CD4-positive, alpha-beta T cell treated with Interferon alpha-2 for 1 hour (primary cell): ENCODE data around the gene QRSL1.
"Not testable (repeated sequence)": the region's sequence is repeated elsewhere in the genome, so short reads cannot be mapped to it uniquely, and the experiment has no call there.

ENCODE experiments used
- DNase-seq, 2 donors: peaks; one replicate each; pipeline ENCODE4 v3.0.0-alpha.2; 2020 to 2022

Gene QRSL1

DNA sequence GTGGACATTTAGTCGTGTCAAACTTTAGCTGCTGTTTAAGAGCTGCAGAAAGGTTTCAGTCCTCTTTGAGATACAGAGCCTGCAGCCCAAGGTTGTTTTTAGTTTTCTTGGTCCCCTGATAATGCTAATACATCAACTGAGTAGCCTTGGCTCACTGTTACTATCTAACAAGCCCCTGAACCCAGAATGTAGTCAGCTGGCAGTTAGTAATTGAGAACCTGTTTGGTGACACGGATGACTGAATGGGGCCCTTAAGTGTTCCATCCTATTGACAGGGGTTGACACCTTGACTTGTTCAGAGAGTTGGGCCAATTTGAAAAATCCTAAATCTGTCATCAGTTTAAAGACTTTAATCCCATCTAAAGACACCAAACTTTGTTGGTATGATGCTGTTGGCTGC is 2.9 kb upstream of the QRSL1 start:
- DNase-seq = no peak

GRCh38 chr6:106627760-106628159 is 1.6 kb upstream of the QRSL1 start:
- not testable (repeated sequence) for DNase-seq

- no peak for DNase-seq
Observed at GRCh38 chr6:106628658-106629102, 698 bp upstream of the QRSL1 start.

DNA sequence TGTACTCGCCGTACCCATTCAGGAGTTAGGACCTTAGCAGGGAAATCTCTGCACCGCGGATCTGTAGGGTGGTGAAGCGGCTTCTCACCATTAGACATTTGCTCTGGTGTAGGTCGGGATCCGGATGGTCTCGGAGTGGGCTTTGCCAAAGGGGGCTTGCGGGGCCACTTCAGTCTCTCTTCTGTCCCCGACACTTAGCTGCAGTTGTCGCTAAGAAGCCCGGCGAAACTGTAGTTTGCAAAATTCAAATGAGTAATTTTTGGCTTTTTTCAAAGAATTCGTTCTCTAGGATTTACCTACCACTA is 433 bp downstream of the QRSL1 start:
- no peak for DNase-seq

DNA sequence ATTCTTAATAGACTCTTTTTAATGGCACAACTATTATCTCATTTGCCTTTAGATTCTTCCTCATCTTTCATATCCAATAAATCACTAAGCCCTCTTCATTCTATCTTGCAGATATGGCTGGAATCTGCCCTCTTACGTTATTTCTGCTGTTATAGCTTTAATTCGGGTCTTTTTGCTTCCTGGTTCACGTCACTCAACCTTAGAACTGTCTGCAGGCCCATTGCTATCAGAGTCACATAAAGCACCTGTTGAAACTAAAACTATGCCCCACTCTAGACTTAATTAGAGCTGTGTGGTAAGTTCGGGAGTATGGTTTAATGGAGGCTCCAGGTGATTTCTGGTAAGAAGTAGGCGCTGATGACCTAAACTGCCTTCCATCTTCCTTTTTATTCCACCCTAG is 988 bp downstream of the QRSL1 start:
- no peak for DNase-seq

- DNase-seq = no peak
Observed at GRCh38 chr6:106631346-106631745, 2.0 kb downstream of the QRSL1 start.

GRCh38 chr6:106634565-106634964 is 5.2 kb downstream of the QRSL1 start:
- no peak for DNase-seq

- DNase-seq = no peak
Observed at GRCh38 chr6:106637051-106637716, 7.8 kb downstream of the QRSL1 start.

DNA sequence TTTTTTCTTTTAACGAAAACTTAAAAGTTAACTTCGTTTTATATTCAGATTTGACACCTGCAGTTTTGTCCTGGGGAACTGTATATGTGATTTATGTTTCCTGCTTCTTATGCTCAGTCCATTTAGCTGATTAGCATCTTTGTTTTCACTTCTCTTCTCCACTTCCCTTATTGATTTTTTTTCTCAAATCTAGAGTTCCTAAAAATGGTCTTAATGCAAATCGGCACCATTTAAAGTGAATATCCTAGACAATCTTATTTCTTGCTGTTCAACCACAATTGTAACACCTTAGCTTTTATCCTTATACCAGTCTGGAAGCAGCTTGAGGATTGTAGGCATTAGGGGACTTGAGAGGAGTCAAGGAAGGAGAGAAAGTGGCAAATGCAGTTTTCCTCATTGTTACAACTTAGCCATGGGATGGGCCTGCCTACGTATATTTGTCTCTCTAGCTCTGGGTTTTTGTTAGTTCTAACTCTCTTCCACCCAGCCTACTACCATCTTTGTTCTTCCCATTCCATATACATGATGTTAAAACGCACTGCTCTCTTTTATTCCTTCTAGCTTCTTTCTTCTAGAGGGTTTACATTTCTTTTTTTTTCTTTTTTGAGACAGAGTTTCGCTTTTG is 8.5 kb downstream of the QRSL1 start:
- DNase-seq = no peak

GRCh38 chr6:106639812-106640211 is 10.4 kb downstream of the QRSL1 start:
- no peak for DNase-seq

DNA sequence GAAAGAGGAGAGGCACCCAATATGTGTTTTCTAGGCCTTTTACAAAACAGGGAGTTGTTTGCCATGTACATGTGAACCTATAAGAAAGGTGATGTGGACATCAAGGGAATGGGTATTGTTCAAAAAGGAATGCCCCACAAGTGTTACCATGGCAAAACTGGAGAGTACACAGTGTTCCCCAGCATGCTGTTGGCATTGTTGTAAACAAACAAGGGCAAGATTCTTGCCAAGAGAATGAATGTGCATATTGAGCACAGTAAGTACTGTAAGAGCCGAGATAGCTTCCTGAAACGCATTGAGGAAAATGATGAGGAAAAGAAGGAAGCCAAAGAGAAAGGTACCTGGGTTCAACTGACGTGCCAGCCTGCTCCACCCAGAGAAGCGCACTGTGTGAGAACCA is 13.1 kb downstream of the QRSL1 start:
- no peak for DNase-seq

- DNase-seq = no peak
Observed at GRCh38 chr6:106643061-106643460, 13.7 kb downstream of the QRSL1 start.

- DNase-seq = peak in 1 of 2 donors; percentile 13
Observed at GRCh38 chr6:106648651-106649308, 19.4 kb downstream of the QRSL1 start.

DNA sequence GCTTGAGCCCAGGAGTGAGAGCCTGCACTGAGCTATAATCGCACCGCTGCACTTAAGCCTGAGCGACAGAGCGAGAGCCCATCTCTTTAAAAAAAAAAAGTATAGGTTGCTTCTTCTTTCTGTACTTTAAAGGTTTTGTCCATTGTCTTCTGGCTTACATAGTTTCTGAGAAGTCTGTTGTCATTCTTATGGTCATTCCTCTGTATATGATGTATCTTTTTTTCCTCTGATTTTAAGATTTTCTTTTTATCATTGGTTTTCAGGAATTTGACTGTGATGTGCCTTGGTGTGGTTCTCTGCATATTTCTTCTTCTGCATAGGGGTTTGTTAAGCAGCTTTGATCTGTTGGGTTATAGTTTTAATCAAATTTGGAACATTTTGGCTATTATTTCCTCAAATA is 29.1 kb downstream of the QRSL1 start:
- no peak for DNase-seq

DNA sequence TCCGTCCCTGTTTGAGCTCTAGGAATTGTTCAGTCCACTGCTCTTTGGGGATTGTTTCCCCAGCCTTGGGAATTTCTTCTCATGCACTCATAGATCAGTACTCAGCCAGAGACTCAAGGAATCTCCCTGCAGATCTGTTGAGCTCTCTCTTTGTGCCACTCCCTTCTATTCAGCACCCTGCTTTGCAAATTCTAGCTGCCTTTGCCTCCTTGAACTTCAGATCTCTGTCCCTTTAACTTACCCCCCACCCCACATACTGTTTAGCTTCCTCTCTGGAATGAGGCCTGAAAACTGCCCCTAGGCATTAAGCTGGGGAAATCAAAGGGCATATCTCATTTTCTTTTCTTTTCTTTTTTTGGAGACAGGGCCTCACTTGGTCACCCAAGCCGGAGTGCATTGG is 30.5 kb downstream of the QRSL1 start:
- no peak for DNase-seq

DNA sequence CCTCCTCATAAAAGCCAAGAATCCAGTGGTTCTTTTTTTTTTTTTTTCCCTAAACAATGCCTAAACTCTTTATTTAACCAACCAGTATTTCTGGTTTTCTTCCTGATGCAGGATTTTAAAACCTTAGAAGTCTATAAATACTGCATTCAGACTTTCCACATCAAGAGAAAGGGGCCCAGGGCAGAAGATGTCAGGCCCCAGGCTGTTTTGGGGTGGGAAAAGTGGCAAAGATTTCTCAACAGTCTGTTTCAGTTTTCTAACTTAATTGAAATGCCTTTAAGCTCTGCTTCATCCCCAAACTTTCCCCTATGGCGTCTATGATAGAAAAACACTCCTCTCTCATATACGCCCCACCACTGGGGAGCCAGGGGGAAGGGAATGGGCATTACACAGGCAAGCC is 33.1 kb downstream of the QRSL1 start:
- DNase-seq = no peak

DNA sequence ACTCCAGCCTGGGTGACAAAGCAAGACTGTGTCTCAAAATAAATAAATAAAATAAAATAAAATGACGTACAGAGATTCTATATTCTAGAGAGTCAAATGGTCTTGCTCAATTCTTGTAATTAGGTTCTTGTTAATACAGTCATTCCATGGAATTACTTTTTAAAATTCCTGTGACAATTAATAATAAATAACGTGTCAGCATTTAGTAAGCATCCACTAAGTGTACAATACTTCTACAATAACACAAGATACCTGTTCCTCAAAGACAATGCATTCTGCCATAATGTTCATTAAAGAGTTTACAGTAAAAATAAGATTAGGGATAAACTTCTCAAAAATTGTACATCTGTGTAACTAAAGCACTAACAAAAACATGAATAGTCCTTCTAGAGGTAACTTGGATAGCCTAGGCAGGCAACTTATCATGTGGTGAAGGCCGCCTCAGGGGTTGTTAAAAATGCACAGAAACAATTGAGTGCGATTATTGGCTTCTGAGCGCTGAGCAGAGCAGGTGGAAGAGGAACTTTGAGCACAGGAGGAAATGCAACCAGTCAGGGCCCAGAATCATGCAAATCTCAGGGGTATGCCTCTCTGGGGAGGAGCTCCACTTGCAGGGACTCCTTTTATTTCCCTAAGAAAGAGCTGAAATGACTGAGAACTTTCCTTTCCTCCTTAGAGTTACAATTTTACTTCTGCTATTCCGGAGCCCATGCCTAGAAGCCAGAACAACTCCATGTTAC is 37.1 kb downstream of the QRSL1 start:
- DNase-seq = peak in 1 of 2 donors; percentile 41

- DNase-seq = no peak
Observed at GRCh38 chr6:106667022-106667402, 37.6 kb downstream of the QRSL1 start.

GRCh38 chr6:106670236-106670635 is 40.9 kb downstream of the QRSL1 start:
- no peak for DNase-seq

GRCh38 chr6:106671651-106672050 is 42.3 kb downstream of the QRSL1 start:
- DNase-seq = no peak

GRCh38 chr6:106674541-106675229 is 45.3 kb downstream of the QRSL1 start:
- no peak for DNase-seq

DNA sequence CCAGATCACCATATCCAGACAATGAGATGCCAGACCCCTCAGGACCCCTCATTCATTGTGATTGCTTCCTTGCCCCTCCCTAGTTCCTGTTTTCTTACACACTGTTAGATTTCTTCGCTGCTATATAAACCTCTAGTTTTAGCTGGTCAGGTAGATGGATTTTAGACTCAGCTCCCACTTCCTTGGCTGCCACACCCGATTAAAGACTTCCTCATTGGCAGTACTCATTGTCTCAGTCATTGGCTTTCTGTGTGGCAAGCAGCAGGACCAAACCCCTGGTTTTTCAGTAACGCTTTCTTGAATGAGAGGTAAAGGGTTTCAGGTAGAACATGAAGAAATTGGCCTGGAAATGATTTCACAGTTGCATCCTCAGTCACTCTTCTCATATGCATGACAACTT is 47.9 kb downstream of the QRSL1 start:
- DNase-seq = no peak

- DNase-seq = no peak
Observed at GRCh38 chr6:106684011-106684410, 54.6 kb downstream of the QRSL1 start.
